ENCODE data around the gene CLDND2.
A peak's percentile ranks its signal among the peaks of the same experiment; 100 is the strongest.

The CLDND2 gene

GRCh38 chr19:51387924-51388389 is 19.2 kb upstream of the CLDND2 start, which contains the start of gene LIM2:
LIM2 (minus strand) TSS chr19:51387974; CDS start chr19:51387443, 531 bp downstream.
- no peak for DNase-seq
- in situ Hi-C loops (cut with HindIII; ENCODE audit: low pct_ligation_motif_present, low pct_unique_long_range_greater_than_20kb, low sequenced_read_pairs), result no loop called here

DNA sequence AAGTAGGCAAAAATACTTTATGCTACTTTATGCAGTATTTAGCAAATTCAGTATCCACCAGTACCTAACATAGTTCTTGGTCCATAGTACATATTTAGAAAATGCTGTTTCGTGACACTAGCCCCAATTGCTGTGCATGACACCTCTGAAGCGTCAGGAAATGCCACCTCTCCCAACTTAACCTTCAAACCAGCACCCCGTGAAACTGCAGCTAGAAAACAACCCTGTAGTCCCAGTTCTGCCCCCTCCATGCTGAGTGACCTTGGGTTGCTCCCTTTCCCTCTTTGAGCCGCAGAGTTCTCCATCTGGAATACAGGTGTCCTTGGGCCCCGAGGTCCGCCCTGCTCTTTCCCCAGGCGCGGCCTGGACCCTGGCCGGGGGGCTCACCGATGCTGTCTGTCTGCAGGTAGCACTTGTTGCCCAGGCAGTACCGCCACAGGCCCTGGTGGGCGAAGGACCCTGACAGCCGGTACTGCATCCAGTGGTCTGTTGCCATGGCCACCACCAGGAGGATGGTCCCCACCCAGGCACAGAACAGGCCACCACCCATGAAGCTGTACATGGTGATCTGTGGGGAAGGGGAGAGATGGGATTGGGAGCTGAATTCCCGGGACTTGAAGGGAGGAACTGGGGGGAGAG is 18.2 kb upstream of the CLDND2 start:
- no peak for DNase-seq
- in situ Hi-C loops (cut with HindIII; ENCODE audit: low pct_ligation_motif_present, low pct_unique_long_range_greater_than_20kb, low sequenced_read_pairs), result no loop called here

DNA sequence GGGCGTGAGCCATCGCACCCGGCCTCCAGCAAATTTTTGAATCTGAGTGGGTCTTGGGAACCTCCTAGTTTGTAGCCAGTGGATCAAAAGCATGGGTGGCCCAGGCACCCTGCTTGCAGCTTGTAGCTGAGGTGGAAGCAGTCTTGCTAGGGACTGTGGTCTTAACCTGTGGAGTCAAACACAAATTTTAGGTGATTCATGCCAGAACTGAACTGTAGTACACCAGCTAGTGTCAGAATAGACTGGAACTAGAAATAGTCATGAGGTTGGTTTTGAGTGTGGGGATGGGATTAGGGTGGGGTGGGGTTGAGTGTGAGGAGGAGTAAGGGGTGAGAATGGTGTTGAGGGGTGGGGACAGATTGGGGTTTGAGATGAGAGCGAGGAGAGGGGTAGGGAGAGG is 13.2 kb upstream of the CLDND2 start:
- in situ Hi-C loops (cut with HindIII; ENCODE audit: low pct_ligation_motif_present, low pct_unique_long_range_greater_than_20kb, low sequenced_read_pairs), result no loop called here
- DNase-seq, result no peak

- DNase-seq, result no peak
- in situ Hi-C loops (cut with HindIII; ENCODE audit: low pct_ligation_motif_present, low pct_unique_long_range_greater_than_20kb, low sequenced_read_pairs), result no loop called here
Measured at GRCh38 chr19:51380379-51380778, 11.6 kb upstream of the CLDND2 start.

GRCh38 chr19:51377422-51377821 is 8.6 kb upstream of the CLDND2 start:
- in situ Hi-C loops (cut with HindIII; ENCODE audit: low pct_ligation_motif_present, low pct_unique_long_range_greater_than_20kb, low sequenced_read_pairs), result no loop called here
- DNase-seq, result no peak

GRCh38 chr19:51375504-51376221 is 6.9 kb upstream of the CLDND2 start:
- DNase-seq, result no peak
- in situ Hi-C loops (cut with HindIII; ENCODE audit: low pct_ligation_motif_present, low pct_unique_long_range_greater_than_20kb, low sequenced_read_pairs), result no loop called here

GRCh38 chr19:51372649-51373504 is 4.1 kb upstream of the CLDND2 start, which contains the start of gene NKG7:
NKG7 (minus strand) TSS chr19:51372654; CDS start chr19:51372535, 119 bp downstream.
- no peak for DNase-seq
- in situ Hi-C loops (cut with HindIII; ENCODE audit: low pct_ligation_motif_present, low pct_unique_long_range_greater_than_20kb, low sequenced_read_pairs), result no loop called here

DNA sequence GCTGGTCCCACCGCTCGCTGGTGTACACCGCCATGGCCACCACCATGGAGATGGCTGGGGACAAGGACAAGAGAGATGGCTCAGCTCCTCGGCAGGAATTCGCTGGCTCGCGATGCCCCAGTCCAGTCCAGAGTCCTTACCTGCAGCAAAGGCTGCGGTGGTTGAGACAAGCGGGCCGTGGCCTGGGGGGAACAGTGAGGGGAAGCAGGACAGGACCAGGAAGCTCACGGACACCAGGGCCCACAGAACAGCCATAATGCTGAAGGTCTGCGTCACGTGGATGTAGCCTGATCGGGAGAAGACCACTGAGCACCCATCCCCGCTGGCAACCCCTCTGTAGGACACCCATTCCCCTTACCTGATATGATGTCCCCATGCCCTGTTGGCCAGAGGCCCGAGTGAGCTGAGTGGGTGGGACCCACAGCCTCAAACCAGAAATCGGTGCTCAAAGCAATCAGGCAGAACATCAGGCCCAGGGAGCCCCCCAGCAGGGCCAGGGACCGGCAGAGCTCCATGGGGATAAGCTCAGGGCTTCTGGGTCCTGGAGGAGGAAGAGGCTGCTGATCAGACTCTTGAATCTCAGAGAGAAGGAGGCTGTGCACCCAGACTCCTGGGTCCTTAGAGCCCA is 3.3 kb upstream of the CLDND2 start:
- no peak for DNase-seq

DNA sequence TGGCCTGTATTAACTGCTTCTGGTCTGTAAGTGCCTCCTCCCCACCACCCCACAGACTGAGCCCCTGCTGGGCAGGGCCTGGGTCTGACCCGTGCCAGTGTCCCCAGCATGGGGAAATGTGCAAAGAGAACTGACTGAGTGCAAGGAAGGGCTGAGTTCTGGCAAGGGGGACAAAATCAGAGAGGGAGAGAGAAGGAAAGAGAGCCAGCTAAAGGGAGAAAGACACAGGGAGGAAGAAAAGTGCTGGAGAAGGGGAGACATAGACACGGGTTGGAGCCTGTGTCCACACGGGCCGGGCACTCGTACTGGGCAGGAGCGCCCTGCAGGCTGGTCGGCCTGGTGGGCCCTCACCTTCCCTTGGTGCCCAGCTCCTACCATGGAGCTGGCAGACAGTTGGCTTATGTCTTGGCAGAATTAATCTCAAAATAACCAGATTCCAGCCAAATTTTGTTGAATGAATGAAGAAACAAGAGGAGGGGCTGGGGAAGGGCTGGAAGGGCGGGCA is 2.4 kb upstream of the CLDND2 start:
- no peak for DNase-seq
- in situ Hi-C loops (cut with HindIII; ENCODE audit: low pct_ligation_motif_present, low pct_unique_long_range_greater_than_20kb, low sequenced_read_pairs), result no loop called here

More for the DNA sequence above, 3.3 kb upstream of the CLDND2 start:
- in situ Hi-C loops (cut with HindIII; ENCODE audit: low pct_ligation_motif_present, low pct_unique_long_range_greater_than_20kb, low sequenced_read_pairs), result no loop called here

- in situ Hi-C loops (cut with HindIII; ENCODE audit: low pct_ligation_motif_present, low pct_unique_long_range_greater_than_20kb, low sequenced_read_pairs), result no loop called here
- no peak for DNase-seq
Measured at GRCh38 chr19:51370230-51370629, 1.4 kb upstream of the CLDND2 start.

- DNase-seq, result peak; percentile 94
- in situ Hi-C loops (cut with HindIII; ENCODE audit: low pct_ligation_motif_present, low pct_unique_long_range_greater_than_20kb, low sequenced_read_pairs), result no loop called here
Measured at GRCh38 chr19:51367565-51368365, 1.0 kb downstream of the CLDND2 start.

DNA sequence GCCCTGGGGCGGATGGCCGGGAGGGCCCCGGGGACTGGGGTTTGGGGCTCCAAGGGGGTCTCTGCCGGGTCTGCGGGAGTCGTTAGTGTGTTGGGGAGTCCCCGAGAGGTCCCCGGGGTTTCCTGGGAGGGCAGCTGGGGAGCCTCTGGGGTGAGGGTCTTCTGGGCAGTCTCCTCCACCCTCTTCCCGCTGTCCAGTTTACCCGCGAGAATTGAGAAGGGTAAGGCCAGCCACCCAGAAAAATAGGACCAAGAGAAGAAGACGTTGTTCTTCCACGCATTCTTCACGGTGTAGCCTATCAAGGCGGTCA is 1.6 kb downstream of the CLDND2 start:
- in situ Hi-C loops (cut with HindIII; ENCODE audit: low pct_ligation_motif_present, low pct_unique_long_range_greater_than_20kb, low sequenced_read_pairs), result no loop called here
- no peak for DNase-seq

DNA sequence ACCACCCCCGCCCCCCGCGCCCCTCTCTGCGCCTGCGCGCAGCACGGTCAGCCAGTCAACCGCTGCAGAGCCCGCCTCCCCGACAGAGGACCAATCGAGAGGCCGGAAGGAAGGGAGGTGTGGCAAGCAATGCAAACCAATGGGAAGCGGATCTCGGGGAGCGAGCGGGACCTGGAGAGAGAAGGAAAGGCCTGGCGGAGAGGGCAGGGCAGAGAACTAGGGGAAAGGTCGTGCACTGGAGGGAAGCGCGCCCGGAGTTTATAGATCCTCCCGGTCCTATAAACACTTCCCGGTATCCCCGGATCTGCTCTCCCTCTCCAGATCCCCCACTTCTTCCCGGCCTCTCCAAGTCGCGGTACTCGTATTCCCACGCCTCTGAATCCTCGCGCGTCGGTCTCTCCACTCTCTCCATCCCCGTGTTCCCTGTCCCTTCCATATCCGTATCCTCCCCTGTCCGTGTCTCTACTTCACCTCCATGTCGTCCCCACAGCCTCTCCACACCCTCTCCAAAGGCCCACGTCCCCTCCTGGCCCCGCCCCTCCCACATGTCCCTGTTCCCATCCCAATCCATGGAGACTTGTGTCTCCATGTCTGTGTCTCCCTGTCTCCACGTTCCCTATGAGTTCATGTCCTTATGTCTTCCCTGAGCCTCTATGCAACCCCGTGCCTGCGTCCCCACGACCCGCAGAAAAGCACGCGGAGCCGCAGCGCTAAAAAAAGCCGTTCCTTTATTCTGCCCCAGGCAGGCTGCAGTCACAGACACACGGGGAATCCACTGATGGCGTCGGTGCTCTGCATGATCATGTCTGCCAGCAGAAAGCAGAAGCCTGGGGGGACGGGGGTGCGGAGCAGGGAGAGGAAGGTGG is 2.2 kb downstream of the CLDND2 start:
- in situ Hi-C loops (cut with HindIII; ENCODE audit: low pct_ligation_motif_present, low pct_unique_long_range_greater_than_20kb, low sequenced_read_pairs), result no loop called here
- DNase-seq, result peak; percentile 96

- no peak for DNase-seq
- in situ Hi-C loops (cut with HindIII; ENCODE audit: low pct_ligation_motif_present, low pct_unique_long_range_greater_than_20kb, low sequenced_read_pairs), result no loop called here
Measured at GRCh38 chr19:51365965-51366388, 2.8 kb downstream of the CLDND2 start, which contains the start of gene ETFB. ETFB (minus strand) TSS chr19:51366388; CDS start chr19:51366326, 62 bp downstream.

DNA sequence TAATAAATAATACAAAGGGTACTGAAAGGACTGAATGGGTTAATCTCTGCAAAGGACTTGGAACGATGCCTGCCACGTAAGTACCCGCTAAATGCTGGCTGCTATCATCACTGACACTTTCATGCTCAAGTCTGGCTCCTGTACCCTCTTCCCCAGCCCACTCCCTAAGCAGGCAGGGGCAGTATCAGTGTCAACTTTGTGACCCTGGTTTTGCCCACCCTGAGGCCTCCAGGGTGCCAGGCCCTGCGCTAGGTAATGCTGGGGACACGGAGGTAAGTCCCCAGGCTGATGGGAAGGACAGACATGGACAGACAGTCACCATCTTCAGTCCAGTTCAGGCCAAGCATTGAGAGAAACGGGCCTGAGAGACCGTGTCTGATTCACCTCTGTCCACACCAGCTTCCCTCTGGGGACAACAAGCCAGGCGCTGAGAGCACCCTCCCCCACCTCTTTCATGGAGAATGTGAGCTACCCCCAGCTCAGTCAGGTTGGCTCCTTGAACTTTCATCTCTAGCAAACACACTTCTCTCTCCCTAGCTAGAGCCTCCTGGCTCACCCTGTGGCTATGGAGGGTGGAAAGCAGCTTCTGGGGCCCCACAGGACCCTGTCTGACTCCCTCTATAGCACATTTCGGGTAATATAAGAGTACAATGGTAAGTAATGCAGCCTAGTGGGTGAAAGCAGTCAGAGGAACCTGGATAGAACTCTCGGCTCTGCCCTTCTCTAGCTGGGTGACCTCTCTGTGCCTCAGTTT is 3.4 kb downstream of the CLDND2 start:
- peak; percentile 23 for DNase-seq
- in situ Hi-C loops (cut with HindIII; ENCODE audit: low pct_ligation_motif_present, low pct_unique_long_range_greater_than_20kb, low sequenced_read_pairs), result no loop called here
